GM23338 (cell line): ENCODE results near the gene C6orf52. TPM values are rescaled to one million over a fixed set of nuclear protein-coding genes. Genes with fewer than 3 reads are reported as not detected.

ENCODE experiments used
- ATAC-seq: fragments of 200-7000 bp; cut with Tn5 transposase; 3 replicates; pipeline ENCODE4 v1.9.1; 2020
- DNase-seq: peaks from one replicate; pipeline ENCODE4 v3.0.0-alpha.2; 2015; ENCODE audit warnings: low spot score
- H2AFZ ChIP-seq: fragments of 200-600 bp; sonication (generic); 2 replicates; pipeline ENCODE4 v1.8.0; 2016; ENCODE audit warnings: antibody characterized with exemption, mild to moderate bottlenecking, moderate library complexity
- H3F3A ChIP-seq: fragments of 200-600 bp; sonication (generic); replicated peaks from 2 replicates; pipeline ENCODE4 v1.8.0; 2017; ENCODE audit warnings: antibody characterized with exemption, mixed run types, low read depth
- H3K27ac ChIP-seq: fragments of 200-600 bp; sonication (generic); 2 replicates; pipeline ENCODE4 v1.6.1; 2016; ENCODE audit warnings: low read depth
- H3K27me3 ChIP-seq: fragments of 200-600 bp; sonication (generic); 2 replicates; pipeline ENCODE4 v1.8.0; 2016; ENCODE audit warnings: mild to moderate bottlenecking, mixed run types, moderate library complexity; ENCODE audit not compliant: insufficient read depth
- H3K36me3 ChIP-seq: fragments of 200-600 bp; sonication (generic); 2 replicates; pipeline ENCODE4 v1.8.0; 2016; ENCODE audit warnings: mild to moderate bottlenecking; ENCODE audit not compliant: insufficient read depth
- H3K4me1 ChIP-seq: fragments of 200-600 bp; sonication (generic); 2 replicates; pipeline ENCODE4 v1.8.0; 2016; ENCODE audit warnings: mild to moderate bottlenecking, moderate library complexity; ENCODE audit not compliant: insufficient read depth
- H3K4me2 ChIP-seq: fragments of 200-600 bp; sonication (generic); 2 replicates; pipeline ENCODE4 v1.7.1; 2017; ENCODE audit warnings: mixed run types
- H3K4me3 ChIP-seq: fragments of 200-600 bp; sonication (generic); 2 replicates; pipeline ENCODE4 v1.6.1; 2016; ENCODE audit warnings: mixed run types
- H3K79me2 ChIP-seq: fragments of 200-600 bp; sonication (generic); replicated peaks from 2 replicates; pipeline ENCODE4 v1.8.0; 2017; ENCODE audit warnings: mild to moderate bottlenecking; ENCODE audit not compliant: insufficient read depth
- H3K9me2 ChIP-seq: fragments of 200-600 bp; sonication (generic); 2 replicates; pipeline ENCODE4 v1.8.0; 2017; ENCODE audit not compliant: insufficient read depth
- H4K20me1 ChIP-seq: fragments of 200-600 bp; sonication (generic); replicated peaks from 2 replicates; pipeline ENCODE4 v1.8.0; 2017; ENCODE audit warnings: mild to moderate bottlenecking; ENCODE audit not compliant: insufficient read depth
- H3K27ac Mint-ChIP-seq: 2 replicates; pipeline ENCODE4 v1.8.0; 2020; ENCODE audit warnings: inconsistent platforms, mild to moderate bottlenecking, moderate library complexity, mixed read lengths
- H3K27me3 Mint-ChIP-seq: 3 replicates; pipeline ENCODE4 v1.8.0; 2022; ENCODE audit warnings: low read depth, mild to moderate bottlenecking, moderate library complexity, mixed read lengths, inconsistent platforms; ENCODE audit not compliant: insufficient read depth, poor library complexity
- H3K36me3 Mint-ChIP-seq: 3 replicates; pipeline ENCODE4 v1.8.0; 2021; ENCODE audit warnings: low read depth, mild to moderate bottlenecking, inconsistent platforms, moderate library complexity, mixed read lengths
- H3K4me1 Mint-ChIP-seq: 3 replicates; pipeline ENCODE4 v1.8.0; 2020; ENCODE audit warnings: mild to moderate bottlenecking, inconsistent platforms, mixed read lengths
- H3K4me3 Mint-ChIP-seq: 3 replicates; pipeline ENCODE4 v1.8.0; 2021; ENCODE audit warnings: moderate library complexity, mild to moderate bottlenecking, inconsistent platforms, mixed read lengths
- H3K9me3 Mint-ChIP-seq: 3 replicates; pipeline ENCODE4 v1.8.0; 2020; ENCODE audit warnings: moderate library complexity, mild to moderate bottlenecking, inconsistent platforms, mixed read lengths
- CREB1 ChIP-seq: fragments of 250-450 bp; sonication (Bioruptor Pico); IDR thresholded peaks from 2 replicates; pipeline ENCODE4 v1.5.0; 2020; ENCODE audit warnings: low read depth, mild to moderate bottlenecking, moderate library complexity
- EZH2 ChIP-seq: fragments of 200-600 bp; sonication (generic); IDR thresholded peaks from one replicate; pipeline ENCODE4 v1.8.0; 2017; ENCODE audit warnings: antibody characterized with exemption, mild to moderate bottlenecking, low read depth; ENCODE audit not compliant: unreplicated experiment
- EZH2phosphoT487 ChIP-seq: fragments of 200-600 bp; sonication (generic); IDR thresholded peaks from one replicate; pipeline ENCODE4 v1.8.1; 2018; ENCODE audit warnings: antibody characterized with exemption; ENCODE audit not compliant: unreplicated experiment
- JUNB ChIP-seq: IDR thresholded peaks from one replicate; pipeline ENCODE4 v1.6.1; 2016; ENCODE audit warnings: antibody characterized with exemption; ENCODE audit not compliant: unreplicated experiment
- NANOG ChIP-seq: IDR thresholded peaks from 2 replicates; pipeline ENCODE4 v1.6.1; 2016; ENCODE audit warnings: antibody characterized with exemption, borderline replicate concordance
- POLR2AphosphoS5 ChIP-seq: IDR thresholded peaks from 2 replicates; pipeline ENCODE4 v1.6.1; 2016; ENCODE audit warnings: antibody characterized with exemption, low read depth
- STAT1 ChIP-seq: IDR thresholded peaks from one replicate; pipeline ENCODE4 v1.6.1; 2016; ENCODE audit warnings: antibody characterized with exemption; ENCODE audit not compliant: unreplicated experiment
- ZNF114 ChIP-seq: fragments of 250-450 bp; sonication (Bioruptor Pico); IDR thresholded peaks from 2 replicates; pipeline ENCODE4 v1.5.0; 2020; ENCODE audit warnings: mild to moderate bottlenecking, moderate library complexity
- ZNF331 ChIP-seq: fragments of 250-450 bp; sonication (Bioruptor Pico); IDR thresholded peaks from 2 replicates; pipeline ENCODE4 v1.5.0; 2020; ENCODE audit warnings: low read depth, mild to moderate bottlenecking, moderate library complexity
- polyA plus RNA-seq: library from polyadenylated mRNA; unstranded; fragments of >200 nt; fragmentation: Nextera tagmentation; extraction: Ambion mirVana; gene quantifications from 2 replicates; pipeline ENCODE4 v1.2.1, GENCODE V29; 2016
- total RNA-seq: library from RNA; depleted of rRNA; stranded (reverse); fragments of >200 nt; shearing (Covaris generic); gene quantifications from 2 replicates; pipeline ENCODE4 v1.2.3, GENCODE V29; 2014
- TF ChIP-seq, protein P1 (sequence below): IDR thresholded peaks from 2 replicates; pipeline ENCODE4 v1.6.1; 2016; ENCODE audit warnings: antibody characterized with exemption
- TF ChIP-seq, protein P2 (sequence below): IDR thresholded peaks from one replicate; pipeline ENCODE4 v1.6.1; 2018; ENCODE audit warnings: antibody characterized with exemption; ENCODE audit not compliant: unreplicated experiment
- TF ChIP-seq, protein P3 (sequence below): fragments of 250-450 bp; sonication (Bioruptor Pico); IDR thresholded peaks from 2 replicates; pipeline ENCODE4 v1.5.0; 2020; ENCODE audit warnings: mild to moderate bottlenecking, moderate library complexity
- TF ChIP-seq, protein P4 (sequence below), 2 experiments: fragments of 200-600 bp in 1 of 2; sonication (generic) in 1 of 2; conservative IDR thresholded peaks; 2 replicates each; pipeline versions ENCODE4 v1.5.1 to v1.6.1; 2016 to 2017; ENCODE audit warnings: antibody characterized with exemption in 2 of 2, low read depth in 2 of 2, mild to moderate bottlenecking in 2 of 2, moderate library complexity in 1 of 2

C6orf52 gene
- total and polyA plus RNA-seq, 2 experiments from 2014 or later, result 4.4 TPM; not detected in 1

DNA sequence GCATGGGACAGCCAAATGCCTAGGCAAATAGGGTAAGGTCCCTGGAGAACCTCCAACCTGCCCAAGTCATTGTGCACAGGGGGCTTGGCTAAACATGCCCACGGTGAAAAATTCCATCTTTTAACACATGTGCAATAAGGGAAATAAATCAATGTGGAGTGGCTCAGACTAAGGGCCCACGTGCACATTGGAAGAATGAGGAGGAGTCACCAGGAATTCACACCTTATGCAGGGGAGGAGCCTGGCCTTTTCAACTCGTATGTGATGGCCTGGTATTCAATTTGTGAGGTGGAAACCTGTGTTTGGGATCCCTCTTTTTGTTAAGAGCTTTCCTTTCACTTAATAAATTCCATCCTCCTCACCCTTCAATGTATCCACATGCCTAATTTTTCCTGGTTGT lies 12.6 kb downstream of the C6orf52 start:
- Mint-ChIP-seq H3K27ac (no peak overlapping the region), H3K9me3 (peaks cover 8% of the 10 kb centered on the region; the same call in 1 of the 3 replicates), H3K36me3 (peaks cover 4% of the 10 kb centered on the region; the same call in 1 of the 3 replicates), H3K27me3 (no peaks in the 10 kb centered on the region), H3K4me3 (no peak overlapping the region), H3K4me1 (peaks cover 3% of the 10 kb centered on the region; the same call in 2 of the 3 replicates)
- Histone ChIP-seq H4K20me1 (no peaks in the 10 kb centered on the region), H3K27ac (no peak overlapping the region), H3K4me2 (no peak overlapping the region), H3K79me2 (no peaks in the 10 kb centered on the region), H3K36me3 (peaks cover 9% of the 10 kb centered on the region; the same call in 1 of the 2 replicates), H3F3A (no peaks in the 10 kb centered on the region), H3K9me2 (0 out of 2 replicates have a peak, but pooled peaks cover 6% of the 10 kb centered on the region), H2AFZ (no peak overlapping the region), H3K4me1 (no peaks in the 10 kb centered on the region), H3K4me3 (no peak overlapping the region), H3K27me3 (no peaks in the 10 kb centered on the region)
- TF ChIP-seq EZH2 (no peak), POLR2AphosphoS5 (no peak), CREB1 (CRISPR knock-in tag) (no peak), NANOG (no peak), JUNB (no peak), STAT1 (no peak), ZNF114 (CRISPR knock-in tag) (no peak), EZH2phosphoT487 (no peak), ZNF331 (CRISPR knock-in tag) (no peak)
- TF ChIP-seq, protein P1, sequence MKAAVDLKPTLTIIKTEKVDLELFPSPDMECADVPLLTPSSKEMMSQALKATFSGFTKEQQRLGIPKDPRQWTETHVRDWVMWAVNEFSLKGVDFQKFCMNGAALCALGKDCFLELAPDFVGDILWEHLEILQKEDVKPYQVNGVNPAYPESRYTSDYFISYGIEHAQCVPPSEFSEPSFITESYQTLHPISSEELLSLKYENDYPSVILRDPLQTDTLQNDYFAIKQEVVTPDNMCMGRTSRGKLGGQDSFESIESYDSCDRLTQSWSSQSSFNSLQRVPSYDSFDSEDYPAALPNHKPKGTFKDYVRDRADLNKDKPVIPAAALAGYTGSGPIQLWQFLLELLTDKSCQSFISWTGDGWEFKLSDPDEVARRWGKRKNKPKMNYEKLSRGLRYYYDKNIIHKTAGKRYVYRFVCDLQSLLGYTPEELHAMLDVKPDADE, result no peak
- TF ChIP-seq, protein P2, sequence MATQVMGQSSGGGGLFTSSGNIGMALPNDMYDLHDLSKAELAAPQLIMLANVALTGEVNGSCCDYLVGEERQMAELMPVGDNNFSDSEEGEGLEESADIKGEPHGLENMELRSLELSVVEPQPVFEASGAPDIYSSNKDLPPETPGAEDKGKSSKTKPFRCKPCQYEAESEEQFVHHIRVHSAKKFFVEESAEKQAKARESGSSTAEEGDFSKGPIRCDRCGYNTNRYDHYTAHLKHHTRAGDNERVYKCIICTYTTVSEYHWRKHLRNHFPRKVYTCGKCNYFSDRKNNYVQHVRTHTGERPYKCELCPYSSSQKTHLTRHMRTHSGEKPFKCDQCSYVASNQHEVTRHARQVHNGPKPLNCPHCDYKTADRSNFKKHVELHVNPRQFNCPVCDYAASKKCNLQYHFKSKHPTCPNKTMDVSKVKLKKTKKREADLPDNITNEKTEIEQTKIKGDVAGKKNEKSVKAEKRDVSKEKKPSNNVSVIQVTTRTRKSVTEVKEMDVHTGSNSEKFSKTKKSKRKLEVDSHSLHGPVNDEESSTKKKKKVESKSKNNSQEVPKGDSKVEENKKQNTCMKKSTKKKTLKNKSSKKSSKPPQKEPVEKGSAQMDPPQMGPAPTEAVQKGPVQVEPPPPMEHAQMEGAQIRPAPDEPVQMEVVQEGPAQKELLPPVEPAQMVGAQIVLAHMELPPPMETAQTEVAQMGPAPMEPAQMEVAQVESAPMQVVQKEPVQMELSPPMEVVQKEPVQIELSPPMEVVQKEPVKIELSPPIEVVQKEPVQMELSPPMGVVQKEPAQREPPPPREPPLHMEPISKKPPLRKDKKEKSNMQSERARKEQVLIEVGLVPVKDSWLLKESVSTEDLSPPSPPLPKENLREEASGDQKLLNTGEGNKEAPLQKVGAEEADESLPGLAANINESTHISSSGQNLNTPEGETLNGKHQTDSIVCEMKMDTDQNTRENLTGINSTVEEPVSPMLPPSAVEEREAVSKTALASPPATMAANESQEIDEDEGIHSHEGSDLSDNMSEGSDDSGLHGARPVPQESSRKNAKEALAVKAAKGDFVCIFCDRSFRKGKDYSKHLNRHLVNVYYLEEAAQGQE, result no peak
- TF ChIP-seq, protein P3, sequence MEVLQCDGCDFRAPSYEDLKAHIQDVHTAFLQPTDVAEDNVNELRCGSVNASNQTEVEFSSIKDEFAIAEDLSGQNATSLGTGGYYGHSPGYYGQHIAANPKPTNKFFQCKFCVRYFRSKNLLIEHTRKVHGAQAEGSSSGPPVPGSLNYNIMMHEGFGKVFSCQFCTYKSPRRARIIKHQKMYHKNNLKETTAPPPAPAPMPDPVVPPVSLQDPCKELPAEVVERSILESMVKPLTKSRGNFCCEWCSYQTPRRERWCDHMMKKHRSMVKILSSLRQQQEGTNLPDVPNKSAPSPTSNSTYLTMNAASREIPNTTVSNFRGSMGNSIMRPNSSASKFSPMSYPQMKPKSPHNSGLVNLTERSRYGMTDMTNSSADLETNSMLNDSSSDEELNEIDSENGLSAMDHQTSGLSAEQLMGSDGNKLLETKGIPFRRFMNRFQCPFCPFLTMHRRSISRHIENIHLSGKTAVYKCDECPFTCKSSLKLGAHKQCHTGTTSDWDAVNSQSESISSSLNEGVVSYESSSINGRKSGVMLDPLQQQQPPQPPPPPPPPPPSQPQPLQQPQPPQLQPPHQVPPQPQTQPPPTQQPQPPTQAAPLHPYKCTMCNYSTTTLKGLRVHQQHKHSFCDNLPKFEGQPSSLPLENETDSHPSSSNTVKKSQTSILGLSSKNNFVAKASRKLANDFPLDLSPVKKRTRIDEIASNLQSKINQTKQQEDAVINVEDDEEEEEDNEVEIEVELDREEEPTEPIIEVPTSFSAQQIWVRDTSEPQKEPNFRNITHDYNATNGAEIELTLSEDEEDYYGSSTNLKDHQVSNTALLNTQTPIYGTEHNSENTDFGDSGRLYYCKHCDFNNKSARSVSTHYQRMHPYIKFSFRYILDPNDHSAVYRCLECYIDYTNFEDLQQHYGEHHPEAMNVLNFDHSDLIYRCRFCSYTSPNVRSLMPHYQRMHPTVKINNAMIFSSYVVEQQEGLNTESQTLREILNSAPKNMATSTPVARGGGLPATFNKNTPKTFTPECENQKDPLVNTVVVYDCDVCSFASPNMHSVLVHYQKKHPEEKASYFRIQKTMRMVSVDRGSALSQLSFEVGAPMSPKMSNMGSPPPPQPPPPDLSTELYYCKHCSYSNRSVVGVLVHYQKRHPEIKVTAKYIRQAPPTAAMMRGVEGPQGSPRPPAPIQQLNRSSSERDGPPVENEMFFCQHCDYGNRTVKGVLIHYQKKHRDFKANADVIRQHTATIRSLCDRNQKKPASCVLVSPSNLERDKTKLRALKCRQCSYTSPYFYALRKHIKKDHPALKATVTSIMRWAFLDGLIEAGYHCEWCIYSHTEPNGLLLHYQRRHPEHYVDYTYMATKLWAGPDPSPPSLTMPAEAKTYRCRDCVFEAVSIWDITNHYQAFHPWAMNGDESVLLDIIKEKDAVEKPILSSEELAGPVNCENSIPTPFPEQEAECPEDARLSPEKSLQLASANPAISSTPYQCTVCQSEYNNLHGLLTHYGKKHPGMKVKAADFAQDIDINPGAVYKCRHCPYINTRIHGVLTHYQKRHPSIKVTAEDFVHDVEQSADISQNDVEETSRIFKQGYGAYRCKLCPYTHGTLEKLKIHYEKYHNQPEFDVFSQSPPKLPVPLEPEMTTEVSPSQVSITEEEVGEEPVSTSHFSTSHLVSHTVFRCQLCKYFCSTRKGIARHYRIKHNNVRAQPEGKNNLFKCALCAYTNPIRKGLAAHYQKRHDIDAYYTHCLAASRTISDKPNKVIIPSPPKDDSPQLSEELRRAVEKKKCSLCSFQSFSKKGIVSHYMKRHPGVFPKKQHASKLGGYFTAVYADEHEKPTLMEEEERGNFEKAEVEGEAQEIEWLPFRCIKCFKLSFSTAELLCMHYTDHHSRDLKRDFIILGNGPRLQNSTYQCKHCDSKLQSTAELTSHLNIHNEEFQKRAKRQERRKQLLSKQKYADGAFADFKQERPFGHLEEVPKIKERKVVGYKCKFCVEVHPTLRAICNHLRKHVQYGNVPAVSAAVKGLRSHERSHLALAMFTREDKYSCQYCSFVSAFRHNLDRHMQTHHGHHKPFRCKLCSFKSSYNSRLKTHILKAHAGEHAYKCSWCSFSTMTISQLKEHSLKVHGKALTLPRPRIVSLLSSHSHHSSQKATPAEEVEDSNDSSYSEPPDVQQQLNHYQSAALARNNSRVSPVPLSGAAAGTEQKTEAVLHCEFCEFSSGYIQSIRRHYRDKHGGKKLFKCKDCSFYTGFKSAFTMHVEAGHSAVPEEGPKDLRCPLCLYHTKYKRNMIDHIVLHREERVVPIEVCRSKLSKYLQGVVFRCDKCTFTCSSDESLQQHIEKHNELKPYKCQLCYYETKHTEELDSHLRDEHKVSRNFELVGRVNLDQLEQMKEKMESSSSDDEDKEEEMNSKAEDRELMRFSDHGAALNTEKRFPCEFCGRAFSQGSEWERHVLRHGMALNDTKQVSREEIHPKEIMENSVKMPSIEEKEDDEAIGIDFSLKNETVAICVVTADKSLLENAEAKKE (CRISPR knock-in tag), result no peak
- TF ChIP-seq, protein P4, sequence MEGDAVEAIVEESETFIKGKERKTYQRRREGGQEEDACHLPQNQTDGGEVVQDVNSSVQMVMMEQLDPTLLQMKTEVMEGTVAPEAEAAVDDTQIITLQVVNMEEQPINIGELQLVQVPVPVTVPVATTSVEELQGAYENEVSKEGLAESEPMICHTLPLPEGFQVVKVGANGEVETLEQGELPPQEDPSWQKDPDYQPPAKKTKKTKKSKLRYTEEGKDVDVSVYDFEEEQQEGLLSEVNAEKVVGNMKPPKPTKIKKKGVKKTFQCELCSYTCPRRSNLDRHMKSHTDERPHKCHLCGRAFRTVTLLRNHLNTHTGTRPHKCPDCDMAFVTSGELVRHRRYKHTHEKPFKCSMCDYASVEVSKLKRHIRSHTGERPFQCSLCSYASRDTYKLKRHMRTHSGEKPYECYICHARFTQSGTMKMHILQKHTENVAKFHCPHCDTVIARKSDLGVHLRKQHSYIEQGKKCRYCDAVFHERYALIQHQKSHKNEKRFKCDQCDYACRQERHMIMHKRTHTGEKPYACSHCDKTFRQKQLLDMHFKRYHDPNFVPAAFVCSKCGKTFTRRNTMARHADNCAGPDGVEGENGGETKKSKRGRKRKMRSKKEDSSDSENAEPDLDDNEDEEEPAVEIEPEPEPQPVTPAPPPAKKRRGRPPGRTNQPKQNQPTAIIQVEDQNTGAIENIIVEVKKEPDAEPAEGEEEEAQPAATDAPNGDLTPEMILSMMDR (conservative IDR thresholded peaks at IDR 0.05; ENCODE audit: low read depth in 2 of 2), result no peak
- DNase-seq (no peak), ATAC-seq (no peak)
